GM23338 (cell line): ENCODE data around the gene PTPRZ1.

Experiments used
- CREB1 ChIP-seq: fragments of 250-450 bp; sonication (Bioruptor Pico); IDR thresholded peaks from 2 replicates; pipeline ENCODE4 v1.5.0; 2020; ENCODE audit warnings: low read depth, mild to moderate bottlenecking, moderate library complexity
- JUNB ChIP-seq: IDR thresholded peaks from one replicate; pipeline ENCODE4 v1.6.1; 2016; ENCODE audit warnings: antibody characterized with exemption; ENCODE audit not compliant: unreplicated experiment
- POLR2AphosphoS5 ChIP-seq: IDR thresholded peaks from 2 replicates; pipeline ENCODE4 v1.6.1; 2016; ENCODE audit warnings: antibody characterized with exemption, low read depth
- TF ChIP-seq, protein P1 (sequence below), 2 experiments: fragments of 200-600 bp in 1 of 2; sonication (generic) in 1 of 2; conservative IDR thresholded peaks; 2 replicates each; pipeline versions ENCODE4 v1.5.1 to v1.6.1; 2016 to 2017; ENCODE audit warnings: antibody characterized with exemption in 2 of 2, low read depth in 2 of 2, mild to moderate bottlenecking in 2 of 2, moderate library complexity in 1 of 2
- TF ChIP-seq, protein P2 (sequence below): IDR thresholded peaks from one replicate; pipeline ENCODE4 v1.6.1; 2018; ENCODE audit warnings: antibody characterized with exemption; ENCODE audit not compliant: unreplicated experiment

DNA sequence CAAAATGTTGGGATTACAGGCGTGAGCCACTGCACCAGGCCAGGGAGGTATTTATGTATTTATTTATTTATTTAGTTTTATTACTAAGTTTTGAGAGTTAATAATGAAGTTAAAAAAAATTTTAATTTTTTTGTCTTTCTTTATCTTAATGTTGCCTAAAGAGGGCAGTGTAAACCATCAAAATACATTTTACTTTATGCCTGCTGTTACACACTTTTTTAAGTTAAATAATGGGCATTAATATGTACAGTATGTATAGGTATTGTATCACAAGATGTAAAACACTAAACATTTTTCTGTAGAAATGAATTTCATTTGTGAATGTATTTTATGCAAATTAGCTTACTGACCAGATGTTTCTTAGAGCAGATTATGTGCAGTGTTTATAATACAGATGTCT is 141.7 kb downstream of the PTPRZ1 start:
- TF ChIP-seq POLR2AphosphoS5 (no peak), JUNB (no peak), CREB1 (CRISPR knock-in tag) (no peak)
- TF ChIP-seq, protein P1, sequence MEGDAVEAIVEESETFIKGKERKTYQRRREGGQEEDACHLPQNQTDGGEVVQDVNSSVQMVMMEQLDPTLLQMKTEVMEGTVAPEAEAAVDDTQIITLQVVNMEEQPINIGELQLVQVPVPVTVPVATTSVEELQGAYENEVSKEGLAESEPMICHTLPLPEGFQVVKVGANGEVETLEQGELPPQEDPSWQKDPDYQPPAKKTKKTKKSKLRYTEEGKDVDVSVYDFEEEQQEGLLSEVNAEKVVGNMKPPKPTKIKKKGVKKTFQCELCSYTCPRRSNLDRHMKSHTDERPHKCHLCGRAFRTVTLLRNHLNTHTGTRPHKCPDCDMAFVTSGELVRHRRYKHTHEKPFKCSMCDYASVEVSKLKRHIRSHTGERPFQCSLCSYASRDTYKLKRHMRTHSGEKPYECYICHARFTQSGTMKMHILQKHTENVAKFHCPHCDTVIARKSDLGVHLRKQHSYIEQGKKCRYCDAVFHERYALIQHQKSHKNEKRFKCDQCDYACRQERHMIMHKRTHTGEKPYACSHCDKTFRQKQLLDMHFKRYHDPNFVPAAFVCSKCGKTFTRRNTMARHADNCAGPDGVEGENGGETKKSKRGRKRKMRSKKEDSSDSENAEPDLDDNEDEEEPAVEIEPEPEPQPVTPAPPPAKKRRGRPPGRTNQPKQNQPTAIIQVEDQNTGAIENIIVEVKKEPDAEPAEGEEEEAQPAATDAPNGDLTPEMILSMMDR (conservative IDR thresholded peaks at IDR 0.05; ENCODE audit: low read depth in 2 of 2), result peak in 1 of 2 experiments; percentile 47; a peak in 3 of 4 replicates
- TF ChIP-seq, protein P2, sequence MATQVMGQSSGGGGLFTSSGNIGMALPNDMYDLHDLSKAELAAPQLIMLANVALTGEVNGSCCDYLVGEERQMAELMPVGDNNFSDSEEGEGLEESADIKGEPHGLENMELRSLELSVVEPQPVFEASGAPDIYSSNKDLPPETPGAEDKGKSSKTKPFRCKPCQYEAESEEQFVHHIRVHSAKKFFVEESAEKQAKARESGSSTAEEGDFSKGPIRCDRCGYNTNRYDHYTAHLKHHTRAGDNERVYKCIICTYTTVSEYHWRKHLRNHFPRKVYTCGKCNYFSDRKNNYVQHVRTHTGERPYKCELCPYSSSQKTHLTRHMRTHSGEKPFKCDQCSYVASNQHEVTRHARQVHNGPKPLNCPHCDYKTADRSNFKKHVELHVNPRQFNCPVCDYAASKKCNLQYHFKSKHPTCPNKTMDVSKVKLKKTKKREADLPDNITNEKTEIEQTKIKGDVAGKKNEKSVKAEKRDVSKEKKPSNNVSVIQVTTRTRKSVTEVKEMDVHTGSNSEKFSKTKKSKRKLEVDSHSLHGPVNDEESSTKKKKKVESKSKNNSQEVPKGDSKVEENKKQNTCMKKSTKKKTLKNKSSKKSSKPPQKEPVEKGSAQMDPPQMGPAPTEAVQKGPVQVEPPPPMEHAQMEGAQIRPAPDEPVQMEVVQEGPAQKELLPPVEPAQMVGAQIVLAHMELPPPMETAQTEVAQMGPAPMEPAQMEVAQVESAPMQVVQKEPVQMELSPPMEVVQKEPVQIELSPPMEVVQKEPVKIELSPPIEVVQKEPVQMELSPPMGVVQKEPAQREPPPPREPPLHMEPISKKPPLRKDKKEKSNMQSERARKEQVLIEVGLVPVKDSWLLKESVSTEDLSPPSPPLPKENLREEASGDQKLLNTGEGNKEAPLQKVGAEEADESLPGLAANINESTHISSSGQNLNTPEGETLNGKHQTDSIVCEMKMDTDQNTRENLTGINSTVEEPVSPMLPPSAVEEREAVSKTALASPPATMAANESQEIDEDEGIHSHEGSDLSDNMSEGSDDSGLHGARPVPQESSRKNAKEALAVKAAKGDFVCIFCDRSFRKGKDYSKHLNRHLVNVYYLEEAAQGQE, result no peak
